Stimulated activated CD4-positive, alpha-beta T cell treated with anti-CD3 and anti-CD28 coated beads, TNF-alpha, amount 100 ng/mL, for 4 hours (primary cell): Measurements from ENCODE around the gene IPO4.
A peak's percentile ranks its signal among the peaks of the same experiment; 100 is the strongest.

Experiments
- DNase-seq, 3 experiments: peaks; one replicate each; pipeline ENCODE4 v3.0.0-alpha.2; 2020; ENCODE audit warnings: low read depth in 3 of 3

The IPO4 gene

GRCh38 chr14:24149302-24149969 lies 39.2 kb downstream of the IPO4 start:
- no peak for DNase-seq

- no peak for DNase-seq
Observed at GRCh38 chr14:24147761-24148428, 40.7 kb downstream of the IPO4 start.

GRCh38 chr14:24146978-24147760 lies 41.4 kb downstream of the IPO4 start, which contains the start of gene RNF31:
TSS of gene RNF31 (plus strand) at chr14:24147498. CDS start at chr14:24147699, 201 bp downstream.
- DNase-seq = peak; percentile 93 to 97 (median 95)

GRCh38 chr14:24146453-24146977 lies 42.1 kb downstream of the IPO4 start, which contains the start of gene PSME2:
TSS of gene PSME2 (minus strand) at chr14:24146610. CDS start at chr14:24146581, 29 bp downstream.
- peak; percentile 67 to 72 (median 67) for DNase-seq

- no peak for DNase-seq
Observed at GRCh38 chr14:24145690-24146452, 42.7 kb downstream of the IPO4 start.

GRCh38 chr14:24145219-24145618 lies 43.4 kb downstream of the IPO4 start:
- DNase-seq = no peak

- DNase-seq = no peak
Observed at GRCh38 chr14:24144451-24144850, 44.2 kb downstream of the IPO4 start.

- DNase-seq = no peak
Observed at GRCh38 chr14:24143511-24143910, 45.1 kb downstream of the IPO4 start.

- peak; percentile 98 to 99 (median 99) for DNase-seq
Observed at GRCh38 chr14:24141097-24141880, 47.3 kb downstream of the IPO4 start, which contains the start of gene EMC9. TSS of gene EMC9 (minus strand) at chr14:24141591. CDS start at chr14:24141304, 287 bp downstream.

GRCh38 chr14:24139272-24139934 lies 49.2 kb downstream of the IPO4 start:
- no peak for DNase-seq

GRCh38 chr14:24138396-24139271 lies 50.0 kb downstream of the IPO4 start:
- DNase-seq = no peak

GRCh38 chr14:24137529-24138395 lies 50.9 kb downstream of the IPO4 start:
- no peak for DNase-seq

- DNase-seq = no peak
Observed at GRCh38 chr14:24136684-24137528, 51.7 kb downstream of the IPO4 start.

GRCh38 chr14:24135834-24136683 lies 52.6 kb downstream of the IPO4 start, which contains the start of gene PSME1:
TSS of gene PSME1 (plus strand) at chr14:24136194. CDS start at chr14:24136263, 69 bp downstream.
- peak; percentile 91 to 94 (median 91) for DNase-seq

- DNase-seq = no peak
Observed at GRCh38 chr14:24135584-24135833, 53.1 kb downstream of the IPO4 start.

GRCh38 chr14:24133735-24134134 lies 54.9 kb downstream of the IPO4 start:
- no peak for DNase-seq
